DOHH2 (cell line): ENCODE measurements around the gene ZNF670.
"Not testable (repeated sequence)": the region's sequence is repeated elsewhere in the genome, so short reads cannot be mapped to it uniquely, and the experiment has no call there.

Source experiments
- H3F3A ChIP-seq: fragments of 200-600 bp; sonication (generic), shearing (Covaris generic); 2 replicates; pipeline ENCODE4 v1.6.0; 2016; ENCODE audit warnings: antibody characterized with exemption, mild to moderate bottlenecking; ENCODE audit not compliant: control insufficient read depth, insufficient read depth
- H3K27ac ChIP-seq: fragments of 200-600 bp; sonication (generic); 2 replicates; pipeline ENCODE4 v1.5.1; 2014; ENCODE audit warnings: low read depth, mild to moderate bottlenecking, low read length, moderate library complexity
- H3K27me3 ChIP-seq: fragments of 200-600 bp; sonication (generic); 2 replicates; pipeline ENCODE4 v1.6.1; 2014; ENCODE audit warnings: mild to moderate bottlenecking, low read length, mixed read lengths; ENCODE audit not compliant: control insufficient read depth
- H3K36me3 ChIP-seq: fragments of 200-600 bp; sonication (generic); 2 replicates; pipeline ENCODE4 v1.6.1; 2014; ENCODE audit warnings: mild to moderate bottlenecking, low read length, moderate library complexity, mixed read lengths; ENCODE audit not compliant: control insufficient read depth
- H3K4me1 ChIP-seq: fragments of 200-600 bp; sonication (generic); 2 replicates; pipeline ENCODE4 v1.6.1; 2014; ENCODE audit warnings: mild to moderate bottlenecking, low read length, mixed read lengths; ENCODE audit not compliant: control insufficient read depth
- H3K4me2 ChIP-seq: fragments of 200-600 bp; sonication (generic); 2 replicates; pipeline ENCODE4 v1.6.0; 2014; ENCODE audit warnings: mild to moderate bottlenecking, low read length, moderate library complexity
- H3K4me3 ChIP-seq: fragments of 200-600 bp; sonication (generic); 2 replicates; pipeline ENCODE4 v1.5.1; 2014; ENCODE audit warnings: mild to moderate bottlenecking, low read length, mixed read lengths
- H3K79me2 ChIP-seq: fragments of 200-600 bp; sonication (generic); 2 replicates; pipeline ENCODE4 v1.6.1; 2014; ENCODE audit warnings: mild to moderate bottlenecking, low read length, mixed read lengths; ENCODE audit not compliant: control insufficient read depth
- H3K9me2 ChIP-seq: fragments of 200-600 bp; sonication (generic); replicated peaks from 2 replicates; pipeline ENCODE4 v1.6.1; 2014; ENCODE audit warnings: mild to moderate bottlenecking, low read length, mixed read lengths; ENCODE audit not compliant: control insufficient read depth
- H3K9me3 ChIP-seq: fragments of 200-600 bp; sonication (generic); 2 replicates; pipeline ENCODE4 v1.6.1; 2014; ENCODE audit warnings: antibody characterized with exemption, low read length, mixed read lengths; ENCODE audit not compliant: control insufficient read depth, insufficient read depth
- H4K20me1 ChIP-seq: fragments of 200-600 bp; sonication (generic); 2 replicates; pipeline ENCODE4 v1.6.0; 2014; ENCODE audit warnings: low read depth, mild to moderate bottlenecking, antibody characterized with exemption, low read length, moderate library complexity; ENCODE audit not compliant: control insufficient read depth, insufficient read depth
- CTCF ChIP-seq: fragments of 200-600 bp; sonication (generic); IDR thresholded peaks from one replicate; pipeline ENCODE4 v1.5.1; 2014; ENCODE audit warnings: antibody characterized with exemption, mild to moderate bottlenecking, low read depth, low read length; ENCODE audit not compliant: poor library complexity, severe bottlenecking
- EZH2phosphoT487 ChIP-seq: fragments of 200-600 bp; sonication (generic); IDR thresholded peaks from 2 replicates; pipeline ENCODE4 v1.6.1; 2017; ENCODE audit warnings: borderline replicate concordance, mild to moderate bottlenecking, antibody characterized with exemption, low read length, moderate library complexity, mixed read lengths

ZNF670 gene

GRCh38 chr1:247121382-247121781 lies 42.8 kb upstream of the ZNF670 start:
- Histone ChIP-seq H3K4me1 (no peaks in the 10 kb centered on the region), H3K36me3 (no peaks in the 10 kb centered on the region), H3K79me2 (no peaks in the 10 kb centered on the region), H3K9me3 (no peaks in the 10 kb centered on the region), H3K9me2 (no peaks in the 10 kb centered on the region), H3K4me2 (no peak overlapping the region), H3K4me3 (no peak overlapping the region), H4K20me1 (no peaks in the 10 kb centered on the region), H3K27ac (no peak overlapping the region), H3K27me3 (no peaks in the 10 kb centered on the region), H3F3A (no peaks in the 10 kb centered on the region)
- TF ChIP-seq EZH2phosphoT487 (no peak), CTCF (no peak)

- H3K27ac ChIP-seq, H3K79me2 ChIP-seq, H3K36me3 ChIP-seq, H4K20me1 ChIP-seq, H3K4me3 ChIP-seq, H3K4me1 ChIP-seq, H3K9me3 ChIP-seq, H3K9me2 ChIP-seq, H3K4me2 ChIP-seq, H3K27me3 ChIP-seq, H3F3A ChIP-seq: not testable (repeated sequence)
These were observed 41.7 kb upstream of the ZNF670 start for GRCh38 chr1:247120408-247120668.

GRCh38 chr1:247119600-247120407 lies 41.2 kb upstream of the ZNF670 start:
- no peak overlapping the region for H3K27ac ChIP-seq
- TF ChIP-seq CTCF = no peak
- TF ChIP-seq EZH2phosphoT487 = no peak
- H3K36me3 ChIP-seq = no peaks in the 10 kb centered on the region
- no peaks in the 10 kb centered on the region for H3K27me3 ChIP-seq
- no peaks in the 10 kb centered on the region for H3K4me1 ChIP-seq
- H3K79me2 ChIP-seq = no peaks in the 10 kb centered on the region
- no peak overlapping the region for H3K4me3 ChIP-seq
- no peaks in the 10 kb centered on the region for H4K20me1 ChIP-seq
- H3F3A ChIP-seq = no peaks in the 10 kb centered on the region
- H3K9me3 ChIP-seq = no peaks in the 10 kb centered on the region
- H3K9me2 ChIP-seq = no peaks in the 10 kb centered on the region
- H3K4me2 ChIP-seq = no peak overlapping the region

- Histone ChIP-seq H3K9me3 (no peaks in the 10 kb centered on the region), H3K27me3 (no peaks in the 10 kb centered on the region), H3K27ac (no peak overlapping the region), H3K4me2 (no peak overlapping the region), H3K9me2 (no peaks in the 10 kb centered on the region), H3K4me3 (no peak overlapping the region), H3K4me1 (no peaks in the 10 kb centered on the region), H3F3A (no peaks in the 10 kb centered on the region), H3K36me3 (no peaks in the 10 kb centered on the region), H3K79me2 (no peaks in the 10 kb centered on the region), H4K20me1 (no peaks in the 10 kb centered on the region)
- TF ChIP-seq CTCF = peak; percentile 42
- TF ChIP-seq EZH2phosphoT487 = no peak
These were observed 40.4 kb upstream of the ZNF670 start for GRCh38 chr1:247118946-247119446.
